Measurements from ENCODE around the gene PTGDR2. TPM values are rescaled to one million over a fixed set of nuclear protein-coding genes. Genes with fewer than 3 reads are reported as not detected.

Gene PTGDR2
- total RNA-seq, 1 experiment from 2014 or later: not detected

GRCh38 chr11:60810569-60810968 is 45.2 kb downstream of the PTGDR2 start:
- no peak for DNase-seq (ENCODE audit: low spot score)

GRCh38 chr11:60810151-60810550 is 45.6 kb downstream of the PTGDR2 start:
- no peak for DNase-seq (ENCODE audit: low spot score)

- DNase-seq (ENCODE audit: low spot score): no peak
These were observed 46.1 kb downstream of the PTGDR2 start for GRCh38 chr11:60809691-60810090.

- no peak for DNase-seq (ENCODE audit: low spot score)
These were observed 46.5 kb downstream of the PTGDR2 start for GRCh38 chr11:60809249-60809648.

GRCh38 chr11:60803273-60803936 is 52.3 kb downstream of the PTGDR2 start:
- no peak for DNase-seq (ENCODE audit: low spot score)

- DNase-seq (ENCODE audit: low spot score): no peak
These were observed 54.6 kb downstream of the PTGDR2 start for GRCh38 chr11:60801194-60801593.

Other genes starting within 250 kb of the PTGDR2 start
- gene MS4A8, start 156.3 kb downstream of the PTGDR2 start, total RNA-seq (2014; rRNA removed; shearing (Covaris generic)): not detected in 2 replicates
- gene MS4A18, start 131.2 kb downstream of the PTGDR2 start, total RNA-seq (2014; rRNA removed; shearing (Covaris generic)): not detected in 2 replicates
- gene MS4A15, start 99.1 kb downstream of the PTGDR2 start, total RNA-seq (2014; rRNA removed; shearing (Covaris generic)): not detected in 2 replicates
- not detected in 2 replicates for gene MS4A10, start 70.6 kb downstream of the PTGDR2 start, total RNA-seq (2014; rRNA removed; shearing (Covaris generic))
- gene CCDC86, start 13.8 kb downstream of the PTGDR2 start, total RNA-seq (2014; rRNA removed; shearing (Covaris generic)): 14.2 and 15.7 TPM in 2 replicates
- gene ZP1, start 11.6 kb upstream of the PTGDR2 start, total RNA-seq (2014; rRNA removed; shearing (Covaris generic)): 0.05 and 1.1 TPM in 2 replicates
- gene PRPF19, start 50.6 kb upstream of the PTGDR2 start, total RNA-seq (2014; rRNA removed; shearing (Covaris generic)): 56.3 and 63.7 TPM in 2 replicates
- gene TMEM109, start 58.2 kb upstream of the PTGDR2 start, total RNA-seq (2014; rRNA removed; shearing (Covaris generic)): 46.9 and 92.9 TPM in 2 replicates
- 132 and 170 TPM in 2 replicates for gene TMEM132A, start 68.5 kb upstream of the PTGDR2 start, total RNA-seq (2014; rRNA removed; shearing (Covaris generic))
- gene SLC15A3, start 96.2 kb upstream of the PTGDR2 start, total RNA-seq (2014; rRNA removed; shearing (Covaris generic)): 6.5 and 9.9 TPM in 2 replicates
- not detected in 2 replicates for gene CD6, start 115.7 kb upstream of the PTGDR2 start, total RNA-seq (2014; rRNA removed; shearing (Covaris generic))
- gene CD5, start 246.5 kb upstream of the PTGDR2 start, total RNA-seq (2014; rRNA removed; shearing (Covaris generic)): not detected in 2 replicates

Measured in A172 (cell line).